Brain microvascular endothelial cell (primary cell): Measurements from ENCODE around the gene IER3.

Source experiments
- DNase-seq: peaks from one replicate; pipeline ENCODE4 v3.0.0-alpha.2; 2020
- H3K27ac ChIP-seq: fragments of 250-450 bp; sonication (Bioruptor Pico); 2 replicates; pipeline ENCODE4 v1.5.1; 2020; ENCODE audit warnings: mild to moderate bottlenecking, moderate library complexity
- H3K27me3 ChIP-seq: fragments of 250-450 bp; sonication (Bioruptor Pico); replicated peaks from 2 replicates; pipeline ENCODE4 v1.5.1; 2020; ENCODE audit warnings: mild to moderate bottlenecking
- H3K36me3 ChIP-seq: fragments of 250-450 bp; sonication (Bioruptor Pico); replicated peaks from 2 replicates; pipeline ENCODE4 v1.5.1; 2020; ENCODE audit warnings: mild to moderate bottlenecking
- H3K4me3 ChIP-seq: 2 replicates; pipeline ENCODE4 v1.5.1; 2011; ENCODE audit warnings: low read depth, mild to moderate bottlenecking, control low read depth, low read length, moderate library complexity
- CTCF ChIP-seq: IDR thresholded peaks from 2 replicates; pipeline ENCODE4 v1.5.1; 2011; ENCODE audit warnings: low read depth, mild to moderate bottlenecking, moderate library complexity, low read length, control low read depth, inconsistent platforms; ENCODE audit errors: missing control alignments
- in situ Hi-C: cut with HindIII; loops from 2 replicates; pipeline ENCODE4 v1.10.0; 2017; ENCODE audit warnings: low sequenced_read_pairs, low pct_ligation_motif_present

IER3 gene

DNA sequence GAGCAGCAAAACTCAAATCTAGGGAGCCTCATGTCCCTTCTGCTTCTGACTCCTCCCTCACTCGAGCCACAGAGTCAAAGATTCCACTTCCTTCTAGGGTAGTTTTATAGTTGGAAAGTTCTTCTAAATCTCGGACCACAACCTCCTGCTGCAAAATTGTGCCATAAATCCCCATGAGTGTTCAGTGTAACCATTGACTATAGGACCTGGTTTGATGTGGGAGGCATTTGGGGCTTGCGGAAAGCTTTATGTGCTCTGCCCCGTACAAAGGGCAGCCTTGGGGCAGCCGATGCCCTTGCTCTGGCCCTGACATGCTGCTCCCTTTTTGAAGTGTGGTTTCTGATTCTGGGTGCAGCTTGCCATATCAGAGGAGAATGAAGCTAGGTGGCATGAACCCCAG is 43.6 kb upstream of the IER3 start:
- Histone ChIP-seq H3K4me3 (no peak overlapping the region), H3K36me3 (no peaks in the 10 kb centered on the region), H3K27ac (no peak overlapping the region), H3K27me3 (no peaks in the 10 kb centered on the region)
- in situ Hi-C loops, result no loop called here
- TF ChIP-seq CTCF, result no peak
- no peak for DNase-seq

GRCh38 chr6:30782425-30783014 is 38.2 kb upstream of the IER3 start:
- Histone ChIP-seq H3K27ac (peak overlapping the region; percentile 99), H3K27me3 (no peaks in the 10 kb centered on the region), H3K36me3 (no peaks in the 10 kb centered on the region), H3K4me3 (no peak overlapping the region)
- no peak for DNase-seq
- in situ Hi-C loops, result no loop called here
- TF ChIP-seq CTCF, result no peak

DNA sequence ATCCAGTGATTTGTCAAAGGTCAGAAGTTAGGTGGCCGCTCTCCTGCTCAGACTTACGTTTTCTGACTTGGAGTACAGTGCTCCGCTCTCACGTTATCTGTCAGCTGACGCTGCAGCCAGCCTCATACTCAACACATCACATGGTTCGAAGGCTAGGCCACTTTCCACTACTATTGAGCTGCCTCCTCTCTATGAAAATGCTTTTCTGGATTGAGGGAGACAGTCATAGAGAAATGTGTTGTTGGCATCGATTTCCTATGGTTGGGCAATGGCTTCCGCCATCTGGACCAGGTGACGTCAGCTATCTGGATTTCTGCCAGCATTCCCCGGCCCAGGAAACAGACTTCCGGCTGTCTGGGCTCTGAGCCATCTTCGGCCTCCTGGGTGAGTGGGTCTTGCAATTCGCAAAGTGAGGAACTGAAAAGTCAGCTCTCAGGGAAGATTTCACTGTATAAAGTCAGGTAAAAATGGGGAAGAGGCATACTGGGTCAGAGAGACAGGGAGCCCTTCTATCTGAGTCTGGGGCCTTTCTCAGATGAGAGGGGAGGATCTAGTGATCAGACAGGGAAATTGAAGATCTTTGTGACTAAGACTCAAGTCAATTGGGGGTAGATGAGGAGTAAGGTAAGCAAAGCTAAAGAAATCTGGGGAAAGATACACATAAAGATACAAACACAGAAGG is 37.5 kb upstream of the IER3 start:
- Histone ChIP-seq H3K27me3 (no peaks in the 10 kb centered on the region), H3K36me3 (no peaks in the 10 kb centered on the region), H3K4me3 (peak overlapping the region; percentile 18), H3K27ac (peak overlapping the region; percentile 99)
- in situ Hi-C loops, result no loop called here
- no peak for TF ChIP-seq CTCF
- peak; percentile 99 for DNase-seq

GRCh38 chr6:30781395-30781742 is 37.0 kb upstream of the IER3 start:
- DNase-seq, result no peak
- TF ChIP-seq CTCF, result no peak
- H3K27me3 ChIP-seq, result no peaks in the 10 kb centered on the region
- H3K36me3 ChIP-seq, result no peaks in the 10 kb centered on the region
- peak overlapping the region; percentile 99 for H3K27ac ChIP-seq
- in situ Hi-C loops, result no loop called here
- H3K4me3 ChIP-seq, result no peak overlapping the region

DNA sequence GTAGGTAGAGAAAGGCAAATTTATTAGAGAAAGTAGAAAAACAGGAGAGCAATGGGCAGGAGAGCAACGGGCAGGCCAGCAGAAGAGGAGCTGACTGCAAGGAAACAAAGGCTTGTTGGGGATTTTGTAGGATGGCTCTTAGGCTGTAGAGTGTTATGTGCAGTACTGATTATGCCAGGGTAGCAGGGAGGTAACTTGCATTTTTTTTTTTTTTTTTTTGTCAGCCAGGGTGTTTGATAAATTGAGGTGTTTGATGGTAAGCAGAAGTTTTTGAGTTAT is 36.2 kb upstream of the IER3 start:
- Histone ChIP-seq H3K27me3 (no peaks in the 10 kb centered on the region), H3K27ac (peak overlapping the region; percentile 99), H3K36me3 (no peaks in the 10 kb centered on the region), H3K4me3 (no peak overlapping the region)
- in situ Hi-C loops, result no loop called here
- no peak for TF ChIP-seq CTCF
- DNase-seq, result no peak
